ENCODE data around the gene FRY.

DNA sequence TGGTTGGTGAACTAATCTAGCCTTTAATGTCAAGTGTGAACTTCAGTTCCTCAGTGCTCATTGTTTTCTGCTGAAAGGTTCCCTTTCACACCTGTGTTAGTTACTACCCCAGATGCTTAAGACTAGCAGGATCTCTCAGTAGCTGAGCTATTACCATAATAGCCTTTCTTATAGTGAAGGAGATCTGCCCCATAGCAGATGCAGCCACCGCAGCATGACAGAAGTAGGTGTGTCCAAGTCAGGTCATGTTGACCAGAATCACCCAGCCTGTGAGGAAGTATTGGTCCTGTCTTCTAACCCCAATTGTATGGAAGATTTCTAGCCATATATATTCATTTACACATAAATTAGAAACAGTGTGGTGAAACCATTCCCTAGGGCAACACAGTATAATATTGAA lies 246.3 kb downstream of the FRY start:
- TF ChIP-seq SP1 (IDR thresholded peaks at IDR 0.05) (no peak), FOXA1 (IDR thresholded peaks at IDR 0.05) (no peak), FOXM1 (IDR thresholded peaks at IDR 0.05; ENCODE audit: borderline replicate concordance) (no peak), FOXK2 (IDR thresholded peaks at IDR 0.05) (no peak), ELF4 (IDR thresholded peaks at IDR 0.05) (no peak), ARNT (IDR thresholded peaks at IDR 0.05) (no peak), SUZ12 (IDR thresholded peaks at IDR 0.05) (no peak), LEF1 (IDR thresholded peaks at IDR 0.05; ENCODE audit: borderline replicate concordance) (no peak), HDGF (IDR thresholded peaks at IDR 0.05; ENCODE audit: borderline replicate concordance) (no peak), TARDBP (IDR thresholded peaks at IDR 0.05) (no peak), BHLHE40 (IDR thresholded peaks at IDR 0.05; ENCODE audit: borderline replicate concordance) (no peak), ZNF384 (IDR thresholded peaks at IDR 0.05) (no peak)
- TF ChIP-seq, protein P1, sequence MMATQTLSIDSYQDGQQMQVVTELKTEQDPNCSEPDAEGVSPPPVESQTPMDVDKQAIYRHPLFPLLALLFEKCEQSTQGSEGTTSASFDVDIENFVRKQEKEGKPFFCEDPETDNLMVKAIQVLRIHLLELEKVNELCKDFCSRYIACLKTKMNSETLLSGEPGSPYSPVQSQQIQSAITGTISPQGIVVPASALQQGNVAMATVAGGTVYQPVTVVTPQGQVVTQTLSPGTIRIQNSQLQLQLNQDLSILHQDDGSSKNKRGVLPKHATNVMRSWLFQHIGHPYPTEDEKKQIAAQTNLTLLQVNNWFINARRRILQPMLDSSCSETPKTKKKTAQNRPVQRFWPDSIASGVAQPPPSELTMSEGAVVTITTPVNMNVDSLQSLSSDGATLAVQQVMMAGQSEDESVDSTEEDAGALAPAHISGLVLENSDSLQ (IDR thresholded peaks at IDR 0.05) = no peak
